Keratinocyte (primary cell): ENCODE results near the gene PLB1.

ENCODE experiments used
- CTCF ChIP-seq, 3 experiments: IDR thresholded peaks in 1 of 3; conservative IDR thresholded peaks in 1 of 3; optimal IDR thresholded peaks in 1 of 3; 2 replicates in 2 of 3; 3 replicates in 1 of 3; pipeline versions ENCODE3 to v1.5.1; 2011; ENCODE audit warnings: low read length in 3 of 3, mild to moderate bottlenecking in 3 of 3, moderate library complexity in 2 of 3, control low read depth in 1 of 3, inconsistent platforms in 1 of 3; ENCODE audit not compliant: insufficient read depth in 2 of 3; ENCODE audit errors: extremely low read depth in 1 of 3
- EZH2 ChIP-seq: IDR thresholded peaks from one replicate; pipeline ENCODE4 v1.6.1; 2012; ENCODE audit warnings: inconsistent platforms, mild to moderate bottlenecking, low read length, moderate library complexity

GRCh38 chr2:28449126-28449487, 46.8 kb upstream of the PLB1 start:
- TF ChIP-seq CTCF (optimal IDR thresholded peaks at IDR 0.05 in 1 of 3, IDR thresholded peaks at IDR 0.05 in 1 of 3, conservative IDR thresholded peaks at IDR 0.05 in 1 of 3; ENCODE audit: extremely low read depth in 1 of 3, insufficient read depth in 2 of 3, low read length in 3 of 3): no peak
- TF ChIP-seq EZH2: no peak
